Activated CD4-positive, alpha-beta T cell treated with anti-CD3 and anti-CD28 coated beads, Interleukin-2, Interleukin-6, amounts not matched to agents 100 ng/mL and 50 ng/mL, durations not matched to agents 16 hours and 8 hours (primary cell): ENCODE results near the gene SERINC5.
A peak's percentile ranks its signal among the peaks of the same experiment; 100 is the strongest.
"Not testable (repeated sequence)": the region's sequence is repeated elsewhere in the genome, so short reads cannot be mapped to it uniquely, and the experiment has no call there.

Experiments
- DNase-seq: peaks from one replicate; pipeline ENCODE4 v3.0.0-alpha.2; 2020

The SERINC5 gene

GRCh38 chr5:80194468-80194867 is 61.4 kb downstream of the SERINC5 start:
- peak; percentile 65 for DNase-seq

- DNase-seq = no peak
Observed at GRCh38 chr5:80193401-80193800, 62.4 kb downstream of the SERINC5 start.

- DNase-seq = no peak
Observed at GRCh38 chr5:80192507-80193241, 63.2 kb downstream of the SERINC5 start.

- peak; percentile 59 for DNase-seq
Observed at GRCh38 chr5:80191991-80192398, 63.9 kb downstream of the SERINC5 start.

- DNase-seq = no peak
Observed at GRCh38 chr5:80191397-80191796, 64.5 kb downstream of the SERINC5 start.

- DNase-seq = no peak
Observed at GRCh38 chr5:80190960-80191359, 64.9 kb downstream of the SERINC5 start.

- DNase-seq = no peak
Observed at GRCh38 chr5:80189701-80190100, 66.1 kb downstream of the SERINC5 start.

GRCh38 chr5:80189201-80189600 is 66.6 kb downstream of the SERINC5 start:
- DNase-seq = no peak

- no peak for DNase-seq
Observed at GRCh38 chr5:80187421-80188090, 68.3 kb downstream of the SERINC5 start.

- DNase-seq = not testable (repeated sequence)
Observed at GRCh38 chr5:80185535-80185934, 70.3 kb downstream of the SERINC5 start.

- no peak for DNase-seq
Observed at GRCh38 chr5:80185095-80185494, 70.8 kb downstream of the SERINC5 start.

- no peak for DNase-seq
Observed at GRCh38 chr5:80184235-80185023, 71.4 kb downstream of the SERINC5 start.

GRCh38 chr5:80183728-80184234 is 72.1 kb downstream of the SERINC5 start:
- DNase-seq = not testable (repeated sequence)

GRCh38 chr5:80182809-80183580 is 72.9 kb downstream of the SERINC5 start:
- DNase-seq = no peak

GRCh38 chr5:80181618-80182211 is 74.1 kb downstream of the SERINC5 start:
- DNase-seq = peak; percentile 75

GRCh38 chr5:80177236-80177635 is 78.6 kb downstream of the SERINC5 start:
- no peak for DNase-seq

- DNase-seq = no peak
Observed at GRCh38 chr5:80175337-80175736, 80.5 kb downstream of the SERINC5 start.

- DNase-seq = no peak
Observed at GRCh38 chr5:80174790-80175189, 81.1 kb downstream of the SERINC5 start.

- DNase-seq = no peak
Observed at GRCh38 chr5:80172067-80172695, 83.7 kb downstream of the SERINC5 start.

- DNase-seq = no peak
Observed at GRCh38 chr5:80170117-80170535, 85.7 kb downstream of the SERINC5 start.

- DNase-seq = no peak
Observed at GRCh38 chr5:80168388-80169028, 87.3 kb downstream of the SERINC5 start.
